ENCODE measurements around the gene HSPB7.
"Not testable (repeated sequence)": the region's sequence is repeated elsewhere in the genome, so short reads cannot be mapped to it uniquely, and the experiment has no call there.

The HSPB7 gene

GRCh38 chr1:16005597-16005996 is 12.2 kb downstream of the HSPB7 start:
- no peak for DNase-seq

DNA sequence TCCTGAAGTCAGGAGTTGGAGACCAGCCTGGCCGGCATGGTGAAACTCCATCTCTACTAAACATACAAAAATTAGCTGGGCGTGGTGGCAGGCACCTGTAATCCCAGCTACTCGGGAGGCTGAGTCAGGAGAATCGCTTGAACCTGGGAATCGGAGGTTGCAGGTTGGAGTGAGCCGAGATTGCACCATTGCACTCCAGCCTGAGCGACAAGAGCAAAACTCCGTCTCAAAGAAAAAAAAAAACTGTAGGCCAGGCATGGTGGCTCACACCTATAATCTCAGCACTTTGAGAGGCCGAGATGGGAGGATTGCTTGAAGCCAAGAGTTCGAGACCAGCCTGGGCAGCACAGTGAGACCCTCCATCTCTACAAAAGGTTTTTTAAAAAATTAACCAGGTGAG is 16.6 kb downstream of the HSPB7 start:
- not testable (repeated sequence) for DNase-seq

GRCh38 chr1:15998929-15999328 is 18.9 kb downstream of the HSPB7 start:
- no peak for DNase-seq

DNA sequence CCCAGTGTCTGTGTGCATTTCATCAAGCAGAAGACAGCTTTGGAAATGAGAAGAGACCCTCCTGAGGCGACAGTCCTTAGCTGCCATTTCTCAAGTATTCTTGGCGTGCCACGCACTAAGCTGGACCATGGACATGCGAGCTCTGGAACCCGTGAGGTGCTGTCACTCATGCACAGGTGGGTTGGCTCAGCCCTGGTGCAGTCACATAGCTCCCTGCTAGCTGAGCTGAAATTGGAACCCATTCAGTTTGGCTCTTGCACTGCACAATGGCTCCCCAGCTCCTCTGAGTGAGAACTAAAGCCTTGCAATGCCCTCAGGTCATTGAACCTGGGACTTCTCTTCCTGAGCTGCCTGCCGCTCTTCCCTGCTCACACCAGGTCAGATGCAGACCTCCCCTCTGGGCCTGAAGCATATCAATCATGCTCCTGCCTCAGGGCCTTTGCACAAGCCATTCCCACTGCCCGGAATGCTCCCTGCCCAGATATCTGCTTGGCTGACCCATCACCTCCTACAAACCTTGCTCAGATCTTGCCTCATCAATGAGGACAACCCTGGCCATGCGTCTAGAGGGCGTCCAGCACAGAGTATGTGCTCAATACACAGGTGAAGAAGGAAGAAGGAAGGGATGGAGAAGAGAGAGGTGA is 20.1 kb downstream of the HSPB7 start:
- no peak for DNase-seq

GRCh38 chr1:15997076-15997585 is 20.7 kb downstream of the HSPB7 start:
- no peak for DNase-seq

GRCh38 chr1:15994590-15995351 is 23.1 kb downstream of the HSPB7 start:
- DNase-seq: no peak

GRCh38 chr1:15994081-15994480 is 23.8 kb downstream of the HSPB7 start:
- no peak for DNase-seq

GRCh38 chr1:15993666-15994065 is 24.2 kb downstream of the HSPB7 start:
- no peak for DNase-seq

DNA sequence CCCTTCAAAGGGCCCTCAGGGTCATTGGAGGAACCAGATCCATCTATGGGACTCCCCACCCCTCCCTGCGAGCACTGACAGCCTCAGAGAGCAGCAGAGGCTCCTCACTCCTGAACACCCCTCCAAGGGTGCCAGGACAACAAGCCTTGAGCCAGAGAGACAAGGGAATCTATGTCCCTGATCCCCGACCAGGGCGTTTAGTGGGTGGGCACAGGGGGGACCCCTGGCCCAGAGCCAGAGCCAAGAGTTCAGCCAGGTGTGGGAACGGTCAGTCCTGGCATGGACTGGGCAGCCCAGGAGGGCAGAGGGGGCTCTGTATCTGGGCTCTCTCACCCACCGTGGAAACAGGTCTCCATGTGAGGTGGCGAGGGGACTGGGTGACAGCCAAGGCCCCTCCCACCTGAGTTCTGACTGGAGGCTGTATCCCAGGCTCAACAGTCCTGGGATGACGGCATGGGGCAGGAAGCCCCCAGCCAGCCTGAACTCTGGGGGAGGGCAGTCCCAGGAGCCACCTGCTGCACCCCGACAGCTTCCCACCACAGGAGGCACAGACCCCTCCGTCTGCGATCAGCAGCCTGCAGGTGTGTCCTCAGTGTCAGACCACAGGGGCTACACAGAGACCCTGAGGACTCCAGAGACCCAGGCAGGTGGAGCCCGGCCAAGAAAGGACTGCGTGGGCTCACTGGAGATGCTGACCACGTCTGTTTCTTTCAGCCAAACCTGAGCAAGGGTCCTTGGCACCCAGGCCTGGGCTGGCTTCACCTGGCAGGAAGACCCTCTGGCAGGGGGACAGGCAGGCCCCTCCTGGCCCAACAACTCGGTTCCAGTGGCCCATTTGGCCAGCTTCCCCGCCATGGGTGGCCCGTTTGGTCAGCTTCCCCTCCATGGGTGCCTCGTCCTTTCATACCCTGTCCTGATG is 25.0 kb downstream of the HSPB7 start:
- DNase-seq: no peak

DNA sequence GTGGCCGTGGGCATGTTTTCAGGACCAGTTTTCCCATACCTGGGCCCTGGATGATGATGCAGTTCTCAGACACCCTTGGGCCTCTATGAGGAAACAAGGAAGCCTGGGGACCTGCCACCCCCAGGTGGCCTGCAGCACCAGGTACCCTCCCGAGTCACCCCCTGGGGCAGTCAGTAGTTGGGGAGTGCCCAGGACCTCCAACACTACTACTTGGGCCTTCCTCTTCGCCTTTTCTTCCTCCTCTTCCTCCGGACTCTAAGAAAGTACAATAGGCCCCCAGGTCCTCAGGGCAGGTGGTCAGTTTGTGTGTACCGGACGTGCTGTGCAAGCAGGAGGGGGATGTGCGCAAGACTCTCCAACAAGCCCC is 25.7 kb downstream of the HSPB7 start:
- no peak for DNase-seq

DNA sequence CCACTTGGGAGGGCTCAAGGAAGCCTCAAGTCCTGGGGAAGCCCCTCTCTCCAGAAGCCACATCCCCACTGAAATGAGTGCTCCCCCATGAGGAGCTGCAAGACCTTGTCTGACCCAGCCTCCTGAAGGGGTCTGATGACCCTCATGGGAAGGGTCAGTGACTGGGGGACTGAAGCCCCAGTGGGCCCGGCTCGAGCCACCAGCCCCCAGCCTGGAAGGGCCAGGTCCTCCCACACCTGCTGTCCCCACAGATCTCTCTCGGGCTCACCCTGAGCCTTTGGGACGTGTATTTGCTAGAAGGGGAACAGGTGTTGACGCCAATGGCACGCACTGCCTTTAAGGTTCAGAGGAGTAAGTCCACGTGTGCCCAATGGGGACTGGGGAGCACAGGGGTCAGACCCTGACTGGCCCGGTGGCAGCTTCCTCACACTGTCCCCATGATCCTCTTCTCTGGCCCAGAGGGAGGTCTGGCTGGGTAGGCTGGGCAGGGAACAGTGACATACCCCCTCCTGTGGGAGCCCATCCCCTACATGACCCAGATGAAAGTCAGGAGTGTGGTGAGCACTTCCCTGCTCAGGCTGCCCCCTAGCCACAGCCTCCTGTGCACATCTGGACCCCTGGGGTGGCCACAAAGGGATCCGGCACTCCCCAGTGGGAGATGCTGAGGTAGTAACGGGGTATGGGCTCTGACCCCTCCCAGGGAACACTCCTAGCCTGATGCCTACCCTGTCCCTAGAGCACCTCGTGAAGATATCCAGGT is 26.2 kb downstream of the HSPB7 start:
- DNase-seq: no peak

DNA sequence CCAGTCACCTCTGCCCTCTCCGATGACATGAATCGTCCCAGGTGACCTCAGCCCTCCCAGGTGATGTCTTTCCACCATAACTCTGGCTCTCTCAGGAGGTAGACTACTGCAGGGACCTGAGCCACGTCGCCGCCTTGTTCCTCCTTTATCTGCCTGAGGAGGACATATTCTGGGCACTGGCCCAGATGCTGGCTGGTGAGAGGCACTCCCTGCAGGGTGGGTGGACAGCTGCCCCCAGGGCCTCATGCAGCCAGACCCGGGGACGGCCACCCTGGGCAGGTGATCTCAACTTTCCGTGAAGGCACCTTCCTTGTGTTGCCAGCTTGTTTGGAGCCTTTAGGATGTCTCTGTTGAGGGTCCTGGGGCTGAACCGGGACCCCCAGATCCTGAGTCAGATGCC is 28.1 kb downstream of the HSPB7 start:
- no peak for DNase-seq

GRCh38 chr1:15988856-15989736 is 28.7 kb downstream of the HSPB7 start:
- no peak for DNase-seq

DNA sequence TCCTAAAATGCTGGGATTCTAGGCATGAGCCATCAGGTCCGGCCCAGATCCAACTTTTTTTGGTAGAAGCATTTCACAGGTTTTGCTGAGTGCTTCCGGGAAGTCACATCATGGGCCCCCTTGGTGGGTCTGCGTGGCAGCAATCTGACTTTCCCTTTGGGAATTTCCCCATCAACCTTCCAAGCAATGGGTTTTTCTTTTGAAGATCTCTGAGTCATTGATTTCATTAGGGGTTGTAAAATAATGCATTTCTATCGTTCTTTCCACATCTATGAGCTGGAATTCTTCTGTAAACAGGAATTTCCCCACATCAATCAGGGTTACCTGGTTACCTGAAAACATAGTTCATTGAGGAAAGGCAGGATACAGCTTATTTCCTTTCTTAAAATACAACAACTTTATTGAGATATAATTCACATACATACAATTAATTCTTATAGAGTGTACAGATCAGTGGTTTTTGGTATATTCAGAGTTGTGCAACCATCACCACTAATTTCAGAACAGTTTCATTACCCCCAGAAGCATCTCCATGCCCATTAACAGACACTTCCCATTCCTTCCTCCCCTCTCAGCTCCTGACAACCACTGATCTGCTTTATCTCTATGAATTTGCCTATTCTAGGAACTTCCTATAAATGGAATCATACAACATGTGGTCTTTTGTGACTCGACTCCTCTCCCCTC is 32.1 kb downstream of the HSPB7 start:
- DNase-seq: no peak

- DNase-seq: no peak
These were observed 34.6 kb downstream of the HSPB7 start for GRCh38 chr1:15983275-15983674.

GRCh38 chr1:15981679-15982078 is 36.2 kb downstream of the HSPB7 start:
- DNase-seq: no peak

DNA sequence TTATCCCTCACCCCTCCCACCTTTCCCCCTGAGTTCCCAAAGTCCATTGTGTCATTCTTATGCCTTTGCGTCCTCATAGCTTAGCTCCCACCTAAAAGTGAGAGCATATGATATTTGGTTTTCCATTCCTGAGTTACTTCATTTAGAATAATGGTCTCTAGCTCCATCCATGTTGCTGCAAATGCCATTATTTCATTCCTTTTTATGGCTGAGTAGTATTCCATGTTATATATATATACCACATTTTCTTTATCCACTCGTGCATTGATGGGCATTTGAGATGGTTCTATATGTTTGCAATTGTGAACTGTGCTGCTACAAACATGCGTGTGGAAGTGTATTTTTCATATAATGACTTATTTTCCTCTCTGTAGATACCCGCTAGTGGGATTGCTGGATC is 39.9 kb downstream of the HSPB7 start:
- DNase-seq: not testable (repeated sequence)

GRCh38 chr1:15975805-15976680 is 41.8 kb downstream of the HSPB7 start, which contains the start of gene ZBTB17:
Gene ZBTB17, minus strand, starts transcription at chr1:15976101. Its CDS starts 27,606 bp downstream, at chr1:15948495.
- peak; percentile 91 for DNase-seq

GRCh38 chr1:15975358-15975804 is 42.5 kb downstream of the HSPB7 start:
- peak; percentile 48 for DNase-seq

DNA sequence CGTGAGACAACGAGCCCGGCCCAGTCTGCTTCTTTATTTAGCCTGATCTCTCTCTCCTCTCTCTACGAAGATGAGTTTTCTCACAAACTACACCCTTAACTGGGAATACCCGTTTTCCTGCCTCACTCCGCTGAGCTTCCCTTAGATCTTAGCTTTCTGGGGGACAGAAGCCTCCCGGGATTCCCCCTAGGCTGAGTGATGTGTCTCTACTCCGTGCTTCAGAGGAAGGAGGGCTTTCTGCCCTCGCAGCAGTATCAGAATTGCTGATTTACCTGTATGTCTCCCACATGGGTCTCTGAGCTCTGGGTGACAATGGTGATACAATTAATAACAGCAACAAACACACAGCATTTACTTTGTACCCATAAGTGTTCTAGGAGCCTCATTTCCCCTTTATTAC is 43.0 kb downstream of the HSPB7 start:
- no peak for DNase-seq

Data from NCI-H2171 treated with DMSO at 0.1 percent for 48 hours (cell line).